HCT116 (cell line): ENCODE results near the gene CUBN. TPM values are rescaled to one million over a fixed set of nuclear protein-coding genes. Genes with fewer than 3 reads are reported as not detected.

Experiments used
- ATAC-seq: fragments of 200-7000 bp; cut with Tn5 transposase; 2 replicates; pipeline ENCODE4 v1.9.1; 2020; ENCODE audit warnings: mild to moderate bottlenecking, moderate library complexity
- BruUV-seq: library from RNA; stranded (reverse); fragments of 400-500 nt; replicated peaks from 2 replicates; lab custom pipeline; 2021; lab: Mats Ljungman, UMichigan
- CTCF ChIA-PET: fragments of 300-600 bp; sonication (Branson Sonifier 250); formaldehyde crosslinking; loops from one replicate; lab custom pipeline; 2021; ENCODE audit warnings: antibody characterized with exemption; lab: Charles Lee
- POLR2A ChIA-PET: fragments of 300-600, 350-600 bp; sonication (Branson Sonifier 250); formaldehyde crosslinking; loops from one replicate; lab custom pipeline; 2021; ENCODE audit warnings: antibody characterized with exemption; lab: Charles Lee
- RAD21 ChIA-PET, 2 experiments: fragments of 300-600 bp; sonication (Branson Sonifier 250); formaldehyde crosslinking; loops; one replicate each; lab custom pipeline; 2023; ENCODE audit warnings: low total read pairs in 2 of 2; ENCODE audit not compliant: uncharacterized antibody in 2 of 2, unreplicated experiment in 2 of 2, low non-redundant PET in 1 of 2; lab: Charles Lee
- DNase-seq: peaks from one replicate; pipeline ENCODE4 v3.0.0-alpha.2; 2010; ENCODE audit warnings: low read depth, low spot score
- H2AFZ ChIP-seq: fragments of 200-600 bp; shearing (Covaris generic), sonication (generic); 2 replicates; pipeline ENCODE4 v1.6.1; 2017; ENCODE audit warnings: low read depth, mixed run types, mixed read lengths, antibody characterized with exemption, low read length; ENCODE audit not compliant: poor library complexity, severe bottlenecking
- H3K27ac ChIP-seq: 2 replicates; pipeline ENCODE4 v1.5.1; 2012; ENCODE audit warnings: low read depth, low read length
- H3K27me3 ChIP-seq: fragments of 200-600 bp; sonication (generic); 2 replicates; pipeline ENCODE4 v1.6.1; 2016; ENCODE audit warnings: mixed run types, low read length, mixed read lengths; ENCODE audit not compliant: insufficient read depth
- H3K36me3 ChIP-seq, 2 experiments: fragments of 200-500 bp in 1 of 2; fragments of 200-600 bp in 1 of 2; sonication (Bioruptor generic) in 1 of 2; sonication (generic) in 1 of 2; 2 replicates each; pipeline versions ENCODE4 v1.5.1 to v1.6.1; 2014 to 2016; ENCODE audit warnings: low read length in 2 of 2, inconsistent platforms in 1 of 2, mixed read lengths in 1 of 2, mixed run types in 1 of 2; ENCODE audit not compliant: insufficient read depth in 2 of 2, control insufficient read depth in 1 of 2
- H3K4me1 ChIP-seq, 2 experiments: fragments of 200-600 bp in 1 of 2; sonication (generic) in 1 of 2; 2 replicates each; pipeline versions ENCODE4 v1.5.1 to v1.6.1; 2012 to 2017; ENCODE audit warnings: low read length in 2 of 2, inconsistent platforms in 1 of 2, mild to moderate bottlenecking in 1 of 2, mixed read lengths in 1 of 2, mixed run types in 1 of 2, moderate library complexity in 1 of 2; ENCODE audit not compliant: insufficient read depth in 2 of 2, control insufficient read depth in 1 of 2
- H3K4me2 ChIP-seq: fragments of 200-600 bp; sonication (generic); 2 replicates; pipeline ENCODE4 v1.6.1; 2017; ENCODE audit warnings: mixed run types, low read length, mixed read lengths
- H3K4me3 ChIP-seq, 2 experiments: fragments of 200-600 bp in 1 of 2; sonication (generic) in 1 of 2; replicated peaks in 1 of 2; 2 replicates each; pipeline ENCODE4 v1.5.1; 2011 to 2016; ENCODE audit warnings: low read length in 2 of 2, control low read depth in 1 of 2, low read depth in 1 of 2, mild to moderate bottlenecking in 1 of 2, mixed read lengths in 1 of 2, mixed run types in 1 of 2
- H3K79me2 ChIP-seq: fragments of 200-600 bp; sonication (generic); 2 replicates; pipeline ENCODE4 v1.6.1; 2017; ENCODE audit warnings: mild to moderate bottlenecking, mixed run types, low read length, moderate library complexity, mixed read lengths; ENCODE audit not compliant: insufficient read depth
- H3K9ac ChIP-seq: fragments of 200-600 bp; sonication (generic); 2 replicates; pipeline ENCODE4 v1.6.1; 2016; ENCODE audit warnings: low read length, mixed read lengths
- H3K9me2 ChIP-seq: fragments of 200-600 bp; sonication (generic), shearing (Covaris generic); 2 replicates; pipeline ENCODE4 v1.6.1; 2017; ENCODE audit warnings: mixed run types, mild to moderate bottlenecking, moderate library complexity; ENCODE audit not compliant: insufficient read depth
- H3K9me3 ChIP-seq, 2 experiments: fragments of 200-500 bp in 1 of 2; fragments of 200-600 bp in 1 of 2; sonication (Bioruptor generic) in 1 of 2; sonication (generic) in 1 of 2; 2 replicates each; pipeline ENCODE4 v1.6.1; 2014 to 2017; ENCODE audit warnings: low read length in 2 of 2, mixed read lengths in 2 of 2, inconsistent platforms in 1 of 2, low read depth in 1 of 2, mild to moderate bottlenecking in 1 of 2, mixed run types in 1 of 2, moderate library complexity in 1 of 2; ENCODE audit not compliant: control insufficient read depth in 1 of 2, insufficient read depth in 1 of 2
- H4K20me1 ChIP-seq: fragments of 200-600 bp; sonication (generic), shearing (Covaris generic); 2 replicates; pipeline ENCODE4 v1.6.1; 2017; ENCODE audit warnings: mixed run types, mild to moderate bottlenecking, moderate library complexity; ENCODE audit not compliant: insufficient read depth
- EZH2 ChIP-seq: fragments of 200-600 bp; sonication (generic); IDR thresholded peaks from 2 replicates; pipeline ENCODE4 v1.6.1; 2017; ENCODE audit warnings: antibody characterized with exemption, mixed run types
- POLR2AphosphoS5 ChIP-seq: IDR thresholded peaks from 2 replicates; pipeline ENCODE4 v1.6.1; 2011; ENCODE audit warnings: mild to moderate bottlenecking, low read depth, low read length, moderate library complexity
- RAD21 ChIP-seq: IDR thresholded peaks from 2 replicates; pipeline ENCODE4 v1.6.1; 2012; ENCODE audit warnings: low read depth, mild to moderate bottlenecking
- SIN3A ChIP-seq: IDR thresholded peaks from 2 replicates; pipeline ENCODE4 v1.6.1; 2012; ENCODE audit warnings: low read depth
- TCF7L2 ChIP-seq: IDR thresholded peaks from 2 replicates; pipeline ENCODE4 v1.7.0; 2011; ENCODE audit warnings: borderline replicate concordance, inconsistent platforms; ENCODE audit not compliant: insufficient read depth, insufficient read length; ENCODE audit errors: extremely low read depth
- YY1 ChIP-seq: IDR thresholded peaks from 2 replicates; pipeline ENCODE4 v1.6.1; 2011; ENCODE audit warnings: low read length, low read depth, moderate library complexity, mild to moderate bottlenecking; ENCODE audit not compliant: insufficient replicate concordance; ENCODE audit errors: extremely low read depth
- ZNF274 ChIP-seq: fragments of 200-500 bp; sonication (Bioruptor generic); IDR thresholded peaks from 2 replicates; pipeline ENCODE4 v1.6.1; 2014; ENCODE audit warnings: mild to moderate bottlenecking, low read depth, low read length, inconsistent platforms
- intact Hi-C: fragments of 100-400 bp; cut with micrococcal nuclease; formaldehyde crosslinking; loops from 2 replicates; pipeline ENCODE4 v1.10.0; 2022
- total RNA-seq: library from RNA; stranded (reverse); gene quantifications from one replicate; pipeline ENCODE4 v1.2.1, GENCODE V29; 2021; ENCODE audit not compliant: unreplicated experiment
- TF ChIP-seq, protein P1 (sequence below): IDR thresholded peaks from 2 replicates; pipeline ENCODE4 v1.6.1; 2012
- TF ChIP-seq, protein P2 (sequence below), 3 experiments: fragments of 200-600 bp in 1 of 3; sonication (generic) in 1 of 3; IDR thresholded peaks in 2 of 3; conservative IDR thresholded peaks in 1 of 3; 2 replicates each; pipeline ENCODE4 v1.5.1; 2012 to 2017; ENCODE audit warnings: low read depth in 2 of 3, low read length in 2 of 3, antibody characterized with exemption in 1 of 3, borderline replicate concordance in 1 of 3, control low read depth in 1 of 3, mild to moderate bottlenecking in 1 of 3, mixed read lengths in 1 of 3, mixed run types in 1 of 3, moderate library complexity in 1 of 3; ENCODE audit not compliant: insufficient read depth in 1 of 3
- TF ChIP-seq, protein P3 (sequence below): IDR thresholded peaks from 2 replicates; pipeline ENCODE4 v1.6.1; 2012; ENCODE audit warnings: low read depth

CUBN gene
- total RNA-seq, 1 experiment from 2014 or later = 1.2 TPM

DNA sequence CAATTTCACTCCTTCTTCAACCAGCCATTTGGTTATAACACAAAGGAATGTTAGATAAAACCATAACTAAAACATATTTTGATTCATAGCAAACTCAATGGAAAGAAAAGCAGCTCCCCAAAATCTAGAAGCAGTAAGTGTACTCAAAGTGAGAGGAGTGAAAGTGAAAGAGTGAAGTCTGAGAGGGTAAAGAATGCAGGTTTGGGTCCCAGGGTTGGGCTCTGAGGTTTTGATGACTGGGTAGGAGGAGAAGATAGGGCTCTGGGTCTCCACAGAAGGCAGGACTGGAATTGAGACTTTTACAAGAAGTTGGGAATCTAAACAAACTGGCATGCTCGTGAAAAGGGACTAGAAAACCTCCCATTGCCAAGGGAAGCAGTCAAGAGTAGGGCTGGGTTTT lies 227.0 kb downstream of the CUBN start:
- no peak overlapping the region for H3K27ac ChIP-seq
- H2AFZ ChIP-seq = no peak overlapping the region
- H3K4me2 ChIP-seq = no peak overlapping the region
- H3K36me3 ChIP-seq = no peaks in the 10 kb centered on the region
- H3K27me3 ChIP-seq = no peaks in the 10 kb centered on the region
- no peak for DNase-seq
- H3K9me2 ChIP-seq = no peaks in the 10 kb centered on the region; the same call in 1 of the 2 replicates
- H3K79me2 ChIP-seq = no peaks in the 10 kb centered on the region
- no peak overlapping the region for H3K4me3 ChIP-seq
- TF ChIP-seq, protein P1, sequence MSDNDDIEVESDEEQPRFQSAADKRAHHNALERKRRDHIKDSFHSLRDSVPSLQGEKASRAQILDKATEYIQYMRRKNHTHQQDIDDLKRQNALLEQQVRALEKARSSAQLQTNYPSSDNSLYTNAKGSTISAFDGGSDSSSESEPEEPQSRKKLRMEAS = no peak
- TF ChIP-seq, protein P2, sequence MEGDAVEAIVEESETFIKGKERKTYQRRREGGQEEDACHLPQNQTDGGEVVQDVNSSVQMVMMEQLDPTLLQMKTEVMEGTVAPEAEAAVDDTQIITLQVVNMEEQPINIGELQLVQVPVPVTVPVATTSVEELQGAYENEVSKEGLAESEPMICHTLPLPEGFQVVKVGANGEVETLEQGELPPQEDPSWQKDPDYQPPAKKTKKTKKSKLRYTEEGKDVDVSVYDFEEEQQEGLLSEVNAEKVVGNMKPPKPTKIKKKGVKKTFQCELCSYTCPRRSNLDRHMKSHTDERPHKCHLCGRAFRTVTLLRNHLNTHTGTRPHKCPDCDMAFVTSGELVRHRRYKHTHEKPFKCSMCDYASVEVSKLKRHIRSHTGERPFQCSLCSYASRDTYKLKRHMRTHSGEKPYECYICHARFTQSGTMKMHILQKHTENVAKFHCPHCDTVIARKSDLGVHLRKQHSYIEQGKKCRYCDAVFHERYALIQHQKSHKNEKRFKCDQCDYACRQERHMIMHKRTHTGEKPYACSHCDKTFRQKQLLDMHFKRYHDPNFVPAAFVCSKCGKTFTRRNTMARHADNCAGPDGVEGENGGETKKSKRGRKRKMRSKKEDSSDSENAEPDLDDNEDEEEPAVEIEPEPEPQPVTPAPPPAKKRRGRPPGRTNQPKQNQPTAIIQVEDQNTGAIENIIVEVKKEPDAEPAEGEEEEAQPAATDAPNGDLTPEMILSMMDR (IDR thresholded peaks at IDR 0.05 in 2 of 3, conservative IDR thresholded peaks at IDR 0.05 in 1 of 3; ENCODE audit: borderline replicate concordance in 1 of 3, insufficient read depth in 1 of 3, low read depth in 2 of 3, low read length in 2 of 3) = no peak
- TF ChIP-seq EZH2 (no peak), TCF7L2 (no peak)
- TF ChIP-seq, all 23 proteins: peak for 0
- no peaks in the 10 kb centered on the region for H4K20me1 ChIP-seq
- RAD21 ChIA-PET = no interaction called here
- no peak overlapping the region for H3K9ac ChIP-seq
- no peak for ATAC-seq
- H3K9me3 ChIP-seq = no peaks in the 10 kb centered on the region
- intact Hi-C loops = no loop called here
- no peaks in the 10 kb centered on the region for H3K4me1 ChIP-seq
- POLR2A ChIA-PET = interaction anchor here (0.6 kb wide), 1 partner anchor 11 kb away, joined by 3 read pairs; no protein-coding TSS in a partner anchor
- no TSS peak for BruUV-seq
- CTCF ChIA-PET = no interaction called here

DNA sequence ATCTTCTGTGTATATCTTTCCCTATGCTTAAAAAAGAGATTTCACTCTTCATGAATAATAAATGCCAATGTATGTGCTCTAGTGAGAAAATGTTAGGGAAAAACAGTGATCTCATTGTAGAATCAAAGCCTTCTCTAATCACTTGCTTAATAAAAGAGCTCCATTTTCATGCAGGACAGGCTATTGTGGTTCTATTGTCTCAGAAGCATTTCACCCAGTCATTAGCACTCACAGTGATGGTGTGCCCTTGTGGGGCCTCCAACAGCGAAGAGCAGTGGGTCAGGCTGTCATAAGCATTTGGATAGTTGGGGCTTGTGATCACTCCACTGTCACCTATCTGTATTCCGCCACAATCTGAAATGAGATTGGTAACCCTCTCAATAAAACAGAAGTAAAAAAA lies 228.5 kb downstream of the CUBN start:
- intact Hi-C loops = no loop called here
- POLR2A ChIA-PET = interaction anchor here (2.3 kb wide), 1 partner anchor 9 kb away, joined by 12 read pairs; no protein-coding TSS in a partner anchor
- Histone ChIP-seq H3K27me3 (no peaks in the 10 kb centered on the region), H4K20me1 (no peaks in the 10 kb centered on the region), H3K79me2 (no peaks in the 10 kb centered on the region), H3K4me3 (no peak overlapping the region), H3K9ac (no peak overlapping the region), H3K9me3 (no peaks in the 10 kb centered on the region), H2AFZ (no peak overlapping the region), H3K36me3 (no peaks in the 10 kb centered on the region), H3K4me1 (no peaks in the 10 kb centered on the region), H3K27ac (no peak overlapping the region), H3K4me2 (no peak overlapping the region), H3K9me2 (no peaks in the 10 kb centered on the region)
- no TSS peak for BruUV-seq
- DNase-seq = no peak
- CTCF ChIA-PET = no interaction called here
- RAD21 ChIA-PET = no interaction called here
- no peak for ATAC-seq
- TF ChIP-seq, protein P3, sequence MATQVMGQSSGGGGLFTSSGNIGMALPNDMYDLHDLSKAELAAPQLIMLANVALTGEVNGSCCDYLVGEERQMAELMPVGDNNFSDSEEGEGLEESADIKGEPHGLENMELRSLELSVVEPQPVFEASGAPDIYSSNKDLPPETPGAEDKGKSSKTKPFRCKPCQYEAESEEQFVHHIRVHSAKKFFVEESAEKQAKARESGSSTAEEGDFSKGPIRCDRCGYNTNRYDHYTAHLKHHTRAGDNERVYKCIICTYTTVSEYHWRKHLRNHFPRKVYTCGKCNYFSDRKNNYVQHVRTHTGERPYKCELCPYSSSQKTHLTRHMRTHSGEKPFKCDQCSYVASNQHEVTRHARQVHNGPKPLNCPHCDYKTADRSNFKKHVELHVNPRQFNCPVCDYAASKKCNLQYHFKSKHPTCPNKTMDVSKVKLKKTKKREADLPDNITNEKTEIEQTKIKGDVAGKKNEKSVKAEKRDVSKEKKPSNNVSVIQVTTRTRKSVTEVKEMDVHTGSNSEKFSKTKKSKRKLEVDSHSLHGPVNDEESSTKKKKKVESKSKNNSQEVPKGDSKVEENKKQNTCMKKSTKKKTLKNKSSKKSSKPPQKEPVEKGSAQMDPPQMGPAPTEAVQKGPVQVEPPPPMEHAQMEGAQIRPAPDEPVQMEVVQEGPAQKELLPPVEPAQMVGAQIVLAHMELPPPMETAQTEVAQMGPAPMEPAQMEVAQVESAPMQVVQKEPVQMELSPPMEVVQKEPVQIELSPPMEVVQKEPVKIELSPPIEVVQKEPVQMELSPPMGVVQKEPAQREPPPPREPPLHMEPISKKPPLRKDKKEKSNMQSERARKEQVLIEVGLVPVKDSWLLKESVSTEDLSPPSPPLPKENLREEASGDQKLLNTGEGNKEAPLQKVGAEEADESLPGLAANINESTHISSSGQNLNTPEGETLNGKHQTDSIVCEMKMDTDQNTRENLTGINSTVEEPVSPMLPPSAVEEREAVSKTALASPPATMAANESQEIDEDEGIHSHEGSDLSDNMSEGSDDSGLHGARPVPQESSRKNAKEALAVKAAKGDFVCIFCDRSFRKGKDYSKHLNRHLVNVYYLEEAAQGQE = no peak
- TF ChIP-seq YY1 (no peak), RAD21 (no peak), ZNF274 (no peak), SIN3A (no peak), POLR2AphosphoS5 (no peak)
- TF ChIP-seq, protein P1 = no peak
